ENCODE measurements around the gene CCDC74B.
"Not testable (repeated sequence)": the region's sequence is repeated elsewhere in the genome, so short reads cannot be mapped to it uniquely, and the experiment has no call there.

CCDC74B gene

GRCh38 chr2:130156624-130157004, 11.7 kb upstream of the CCDC74B start:
- no peak overlapping the region for H3K4me3 ChIP-seq (ENCODE audit: insufficient read depth, low read length, poor library complexity, severe bottlenecking)
- no peak for TF ChIP-seq EZH2phosphoT487 (conservative IDR thresholded peaks at IDR 0.05; ENCODE audit: low read length)
- TF ChIP-seq CTCF (IDR thresholded peaks at IDR 0.05; ENCODE audit: insufficient read depth, low read length, poor library complexity, severe bottlenecking), result no peak
- H3K9me3 ChIP-seq (ENCODE audit: insufficient read depth, low read length), result no peaks in the 10 kb centered on the region
- H4K20me1 ChIP-seq (ENCODE audit: low read depth, low read length), result no peaks in the 10 kb centered on the region
- H3K36me3 ChIP-seq (ENCODE audit: low read length), result no peaks in the 10 kb centered on the region
- H3K4me2 ChIP-seq (ENCODE audit: low read depth, low read length, poor library complexity, severe bottlenecking), result no peak overlapping the region
- no peaks in the 10 kb centered on the region for H3K9me2 ChIP-seq (replicated peaks; ENCODE audit: insufficient read depth, low read length)
- no peaks in the 10 kb centered on the region for H3K79me2 ChIP-seq (ENCODE audit: insufficient read depth, low read length)
- H3K27ac ChIP-seq (ENCODE audit: low read depth, low read length), result no peak overlapping the region
- H3F3A ChIP-seq (ENCODE audit: insufficient read depth), result no peaks in the 10 kb centered on the region; the same call in 1 of the 2 replicates
- no peak overlapping the region for H2AFZ ChIP-seq (ENCODE audit: low read depth, low read length, severe bottlenecking)
- H3K9ac ChIP-seq (ENCODE audit: low read length), result no peak overlapping the region
- no peaks in the 10 kb centered on the region for H3K27me3 ChIP-seq (ENCODE audit: low read length)

- not testable (repeated sequence) for H3K4me2 ChIP-seq (ENCODE audit: low read depth, low read length, poor library complexity, severe bottlenecking); H3F3A ChIP-seq (ENCODE audit: insufficient read depth); H3K36me3 ChIP-seq (ENCODE audit: low read length); H3K9me3 ChIP-seq (ENCODE audit: insufficient read depth, low read length); H4K20me1 ChIP-seq (ENCODE audit: low read depth, low read length); H2AFZ ChIP-seq (ENCODE audit: low read depth, low read length, severe bottlenecking); H3K9me2 ChIP-seq (replicated peaks; ENCODE audit: insufficient read depth, low read length); H3K27ac ChIP-seq (ENCODE audit: low read depth, low read length); H3K27me3 ChIP-seq (ENCODE audit: low read length); H3K79me2 ChIP-seq (ENCODE audit: insufficient read depth, low read length); H3K9ac ChIP-seq (ENCODE audit: low read length); H3K4me3 ChIP-seq (ENCODE audit: insufficient read depth, low read length, poor library complexity, severe bottlenecking)
These were observed 11.2 kb upstream of the CCDC74B start for GRCh38 chr2:130155956-130156623.

GRCh38 chr2:130154773-130155765, 10.2 kb upstream of the CCDC74B start:
- Histone ChIP-seq H2AFZ (ENCODE audit: low read depth, low read length, severe bottlenecking) (no peak overlapping the region), H3K9ac (ENCODE audit: low read length) (no peak overlapping the region), H3K27me3 (ENCODE audit: low read length) (no peaks in the 10 kb centered on the region), H4K20me1 (ENCODE audit: low read depth, low read length) (no peaks in the 10 kb centered on the region), H3F3A (ENCODE audit: insufficient read depth) (no peaks in the 10 kb centered on the region; the same call in 1 of the 2 replicates), H3K79me2 (ENCODE audit: insufficient read depth, low read length) (no peaks in the 10 kb centered on the region), H3K4me2 (ENCODE audit: low read depth, low read length, poor library complexity, severe bottlenecking) (no peak overlapping the region), H3K9me3 (ENCODE audit: insufficient read depth, low read length) (no peaks in the 10 kb centered on the region), H3K36me3 (ENCODE audit: low read length) (no peaks in the 10 kb centered on the region), H3K9me2 (replicated peaks; ENCODE audit: insufficient read depth, low read length) (no peaks in the 10 kb centered on the region), H3K27ac (ENCODE audit: low read depth, low read length) (no peak overlapping the region), H3K4me3 (ENCODE audit: insufficient read depth, low read length, poor library complexity, severe bottlenecking) (no peak overlapping the region)
- TF ChIP-seq CTCF (IDR thresholded peaks at IDR 0.05; ENCODE audit: insufficient read depth, low read length, poor library complexity, severe bottlenecking), result no peak
- no peak for TF ChIP-seq EZH2phosphoT487 (conservative IDR thresholded peaks at IDR 0.05; ENCODE audit: low read length)

- H3K36me3 ChIP-seq (ENCODE audit: low read length); H3K9me3 ChIP-seq (ENCODE audit: insufficient read depth, low read length); H2AFZ ChIP-seq (ENCODE audit: low read depth, low read length, severe bottlenecking); H3K4me3 ChIP-seq (ENCODE audit: insufficient read depth, low read length, poor library complexity, severe bottlenecking); H3K9me2 ChIP-seq (replicated peaks; ENCODE audit: insufficient read depth, low read length); H3K4me2 ChIP-seq (ENCODE audit: low read depth, low read length, poor library complexity, severe bottlenecking); H3F3A ChIP-seq (ENCODE audit: insufficient read depth); H3K9ac ChIP-seq (ENCODE audit: low read length); H3K79me2 ChIP-seq (ENCODE audit: insufficient read depth, low read length); H3K27me3 ChIP-seq (ENCODE audit: low read length); H3K27ac ChIP-seq (ENCODE audit: low read depth, low read length); H4K20me1 ChIP-seq (ENCODE audit: low read depth, low read length): not testable (repeated sequence)
These were observed 9.5 kb upstream of the CCDC74B start for GRCh38 chr2:130154423-130154770.

- H3K4me2 ChIP-seq (ENCODE audit: low read depth, low read length, poor library complexity, severe bottlenecking); H3K27me3 ChIP-seq (ENCODE audit: low read length); H2AFZ ChIP-seq (ENCODE audit: low read depth, low read length, severe bottlenecking); H3K9ac ChIP-seq (ENCODE audit: low read length); H3K36me3 ChIP-seq (ENCODE audit: low read length); H3K9me2 ChIP-seq (replicated peaks; ENCODE audit: insufficient read depth, low read length); H3K9me3 ChIP-seq (ENCODE audit: insufficient read depth, low read length); H3K27ac ChIP-seq (ENCODE audit: low read depth, low read length); H3K4me3 ChIP-seq (ENCODE audit: insufficient read depth, low read length, poor library complexity, severe bottlenecking); H3K79me2 ChIP-seq (ENCODE audit: insufficient read depth, low read length); H4K20me1 ChIP-seq (ENCODE audit: low read depth, low read length); H3F3A ChIP-seq (ENCODE audit: insufficient read depth): not testable (repeated sequence)
These were observed 9.0 kb upstream of the CCDC74B start for GRCh38 chr2:130153721-130154422.
